ENCODE data around the gene CNTN5. TPM values are rescaled to one million over a fixed set of nuclear protein-coding genes. Genes with fewer than 3 reads are reported as not detected.

The CNTN5 gene
- total RNA-seq, 2 donors from 2014 or later: not detected

DNA sequence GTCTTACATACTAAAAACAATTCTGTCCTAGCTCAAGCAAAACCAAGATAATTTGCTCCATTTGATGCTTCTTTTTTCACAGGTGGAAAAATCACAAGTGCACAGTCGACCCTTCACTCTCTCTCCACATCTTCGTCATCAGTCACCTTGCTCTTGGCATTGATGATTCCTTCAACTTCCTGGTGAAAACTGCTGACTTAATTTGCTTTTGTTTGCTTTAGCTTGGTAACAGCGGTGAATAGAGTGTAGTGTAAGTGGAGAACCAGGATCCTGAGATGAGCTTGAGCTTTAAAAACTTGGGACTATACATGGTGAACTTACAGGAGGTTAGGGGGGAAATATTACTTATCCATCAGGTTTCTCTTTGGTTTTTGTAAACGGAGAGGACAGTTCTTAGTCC lies 1335.3 kb downstream of the CNTN5 start:
- H3K27ac ChIP-seq: no peak overlapping the region
- no peak overlapping the region for H3K4me3 ChIP-seq
- H3K9ac ChIP-seq (ENCODE audit: low read depth in 2 of 2, low read length in 2 of 2): no peak overlapping the region
- no peaks in the 10 kb centered on the region for H3K9me3 ChIP-seq
- H3K36me3 ChIP-seq: no peaks in the 10 kb centered on the region
- DNase-seq: no peak
- H3K27me3 ChIP-seq: no peaks in the 10 kb centered on the region
- TF ChIP-seq, protein P1, sequence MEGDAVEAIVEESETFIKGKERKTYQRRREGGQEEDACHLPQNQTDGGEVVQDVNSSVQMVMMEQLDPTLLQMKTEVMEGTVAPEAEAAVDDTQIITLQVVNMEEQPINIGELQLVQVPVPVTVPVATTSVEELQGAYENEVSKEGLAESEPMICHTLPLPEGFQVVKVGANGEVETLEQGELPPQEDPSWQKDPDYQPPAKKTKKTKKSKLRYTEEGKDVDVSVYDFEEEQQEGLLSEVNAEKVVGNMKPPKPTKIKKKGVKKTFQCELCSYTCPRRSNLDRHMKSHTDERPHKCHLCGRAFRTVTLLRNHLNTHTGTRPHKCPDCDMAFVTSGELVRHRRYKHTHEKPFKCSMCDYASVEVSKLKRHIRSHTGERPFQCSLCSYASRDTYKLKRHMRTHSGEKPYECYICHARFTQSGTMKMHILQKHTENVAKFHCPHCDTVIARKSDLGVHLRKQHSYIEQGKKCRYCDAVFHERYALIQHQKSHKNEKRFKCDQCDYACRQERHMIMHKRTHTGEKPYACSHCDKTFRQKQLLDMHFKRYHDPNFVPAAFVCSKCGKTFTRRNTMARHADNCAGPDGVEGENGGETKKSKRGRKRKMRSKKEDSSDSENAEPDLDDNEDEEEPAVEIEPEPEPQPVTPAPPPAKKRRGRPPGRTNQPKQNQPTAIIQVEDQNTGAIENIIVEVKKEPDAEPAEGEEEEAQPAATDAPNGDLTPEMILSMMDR (IDR thresholded peaks at IDR 0.05): no peak
- H3K4me1 ChIP-seq: no peaks in the 10 kb centered on the region
- intact Hi-C loops (cut with DNase I): no loop called here

DNA sequence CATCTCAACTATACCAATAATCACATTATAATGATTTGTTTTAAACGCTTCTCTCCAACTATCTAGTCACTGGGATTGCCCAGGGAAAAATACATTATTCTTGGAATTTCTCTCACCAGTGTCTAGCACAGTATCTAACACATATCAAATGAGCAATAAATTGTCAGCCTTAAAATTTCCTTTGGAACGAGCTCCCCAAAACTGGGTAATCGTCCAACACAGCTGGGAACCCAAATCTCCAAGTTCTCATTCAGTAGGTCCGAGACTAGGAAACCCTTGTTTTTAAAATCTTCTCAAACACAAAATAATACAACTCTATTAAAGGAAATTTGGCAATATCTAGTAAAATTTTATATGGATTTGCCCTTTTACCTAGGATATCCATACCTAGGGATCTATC lies 1338.5 kb downstream of the CNTN5 start:
- intact Hi-C loops (cut with DNase I): no loop called here
- TF ChIP-seq, protein P1 (IDR thresholded peaks at IDR 0.05): no peak

DNA sequence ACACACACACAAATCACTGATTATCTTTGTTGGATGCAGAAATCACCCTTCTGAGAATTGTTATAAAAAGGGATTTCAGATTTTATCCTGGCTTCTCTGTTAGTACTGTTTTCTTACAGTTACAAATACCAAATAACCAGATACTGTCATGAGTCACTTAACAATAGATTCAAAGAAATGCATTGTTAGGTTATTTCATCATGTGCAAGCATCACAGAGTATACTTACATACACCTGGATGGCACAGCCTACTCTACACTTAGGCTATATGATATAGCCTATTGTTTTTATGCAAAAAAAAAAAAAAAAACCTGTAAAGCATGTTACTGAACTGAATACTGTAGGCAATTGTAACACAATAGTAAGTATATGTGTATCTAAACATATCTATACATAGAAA lies 1347.1 kb downstream of the CNTN5 start:
- TF ChIP-seq, protein P1 (IDR thresholded peaks at IDR 0.05): no peak
- H3K27me3 ChIP-seq: no peaks in the 10 kb centered on the region
- H3K9me3 ChIP-seq: no peaks in the 10 kb centered on the region
- no peak overlapping the region for H3K4me3 ChIP-seq
- no peaks in the 10 kb centered on the region for H3K4me1 ChIP-seq
- H3K36me3 ChIP-seq: no peaks in the 10 kb centered on the region
- H3K9ac ChIP-seq (ENCODE audit: low read depth in 2 of 2, low read length in 2 of 2): no peak overlapping the region
- no peak for DNase-seq
- H3K27ac ChIP-seq: no peak overlapping the region
- intact Hi-C loops (cut with DNase I): no loop called here

More for the DNA sequence above, 1338.5 kb downstream of the CNTN5 start:
- H3K27ac ChIP-seq: no peak overlapping the region
- H3K4me3 ChIP-seq: no peak overlapping the region
- no peaks in the 10 kb centered on the region for H3K4me1 ChIP-seq
- DNase-seq: no peak
- no peaks in the 10 kb centered on the region for H3K36me3 ChIP-seq
- no peaks in the 10 kb centered on the region for H3K27me3 ChIP-seq
- H3K9me3 ChIP-seq: no peaks in the 10 kb centered on the region
- H3K9ac ChIP-seq (ENCODE audit: low read depth in 2 of 2, low read length in 2 of 2): no peak overlapping the region

DNA sequence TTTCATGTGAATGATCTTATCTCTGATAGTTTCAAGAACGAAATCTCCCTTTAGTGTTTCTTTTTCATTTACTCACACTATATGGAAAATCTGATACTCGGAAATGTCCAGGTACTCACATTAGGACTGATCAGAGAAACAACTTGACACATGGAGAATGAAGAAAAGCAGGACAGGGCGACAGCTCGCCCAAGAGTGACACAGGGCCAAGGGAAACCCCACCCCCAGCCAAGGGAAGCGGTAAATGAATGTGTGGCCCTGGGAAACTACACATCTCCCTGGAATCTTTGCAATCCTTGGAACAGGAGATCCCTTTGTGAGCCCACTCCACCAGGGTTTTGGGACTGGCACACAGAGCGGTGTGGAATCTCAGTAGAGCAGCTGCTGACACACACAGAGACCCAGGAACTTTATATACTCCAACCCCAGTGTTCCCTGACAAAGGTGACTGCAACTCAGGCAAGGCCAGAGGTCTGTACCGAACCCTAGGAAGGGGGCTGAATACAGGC lies 1362.7 kb downstream of the CNTN5 start:
- TF ChIP-seq, protein P1 (IDR thresholded peaks at IDR 0.05): no peak
- H3K36me3 ChIP-seq: no peaks in the 10 kb centered on the region
- H3K9me3 ChIP-seq: no peaks in the 10 kb centered on the region
- DNase-seq: no peak
- intact Hi-C loops (cut with DNase I): no loop called here
- H3K4me1 ChIP-seq: no peaks in the 10 kb centered on the region
- H3K4me3 ChIP-seq: no peak overlapping the region
- no peak overlapping the region for H3K27ac ChIP-seq
- no peak overlapping the region for H3K9ac ChIP-seq (ENCODE audit: low read depth in 2 of 2, low read length in 2 of 2)
- no peaks in the 10 kb centered on the region for H3K27me3 ChIP-seq

DNA sequence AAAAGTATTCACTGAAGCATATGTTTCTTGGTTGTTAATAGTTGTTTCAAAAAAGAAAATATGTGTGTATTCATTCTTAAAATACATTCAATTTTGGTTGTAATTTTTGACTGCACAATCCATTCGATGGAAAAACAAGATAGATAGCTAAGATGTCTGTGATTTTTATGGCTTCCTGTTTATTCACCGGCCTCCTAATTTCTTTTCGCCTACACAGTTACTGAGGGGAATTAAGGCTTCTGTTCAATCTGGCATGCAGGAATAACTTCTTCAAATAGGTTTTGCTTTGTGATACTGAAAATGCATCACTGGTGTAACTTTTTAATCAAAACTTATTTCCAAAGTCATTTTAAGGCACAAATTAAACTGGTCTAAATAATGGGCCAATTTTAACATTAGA lies 1375.5 kb downstream of the CNTN5 start:
- Histone ChIP-seq H3K4me1 (no peaks in the 10 kb centered on the region), H3K9me3 (no peaks in the 10 kb centered on the region), H3K27ac (no peak overlapping the region), H3K27me3 (no peaks in the 10 kb centered on the region), H3K36me3 (no peaks in the 10 kb centered on the region), H3K4me3 (no peak overlapping the region), H3K9ac (ENCODE audit: low read depth in 2 of 2, low read length in 2 of 2) (no peak overlapping the region)
- TF ChIP-seq, protein P1 (IDR thresholded peaks at IDR 0.05): no peak
- intact Hi-C loops (cut with DNase I): no loop called here
- no peak for DNase-seq
